HG03442 (cell line): Measurements from ENCODE around the gene OR11H7.
"Not testable (repeated sequence)": the region's sequence is repeated elsewhere in the genome, so short reads cannot be mapped to it uniquely, and the experiment has no call there.

Source experiments
- ATAC-seq: cut with Tn5 transposase; IDR thresholded peaks from one replicate; pipeline ENCODE4 v1.9.1; 2021; ENCODE audit warnings: mild to moderate bottlenecking, moderate library complexity; ENCODE audit not compliant: unreplicated experiment

Gene OR11H7

GRCh38 chr14:20277409-20277808 is 48.6 kb downstream of the OR11H7 start:
- ATAC-seq = no peak

- ATAC-seq = no peak
Measured at GRCh38 chr14:20278414-20278813, 49.6 kb downstream of the OR11H7 start.

GRCh38 chr14:20280265-20280664 is 51.5 kb downstream of the OR11H7 start:
- not testable (repeated sequence) for ATAC-seq
